ENCODE results near the gene TNFSF18.

Gene TNFSF18

DNA sequence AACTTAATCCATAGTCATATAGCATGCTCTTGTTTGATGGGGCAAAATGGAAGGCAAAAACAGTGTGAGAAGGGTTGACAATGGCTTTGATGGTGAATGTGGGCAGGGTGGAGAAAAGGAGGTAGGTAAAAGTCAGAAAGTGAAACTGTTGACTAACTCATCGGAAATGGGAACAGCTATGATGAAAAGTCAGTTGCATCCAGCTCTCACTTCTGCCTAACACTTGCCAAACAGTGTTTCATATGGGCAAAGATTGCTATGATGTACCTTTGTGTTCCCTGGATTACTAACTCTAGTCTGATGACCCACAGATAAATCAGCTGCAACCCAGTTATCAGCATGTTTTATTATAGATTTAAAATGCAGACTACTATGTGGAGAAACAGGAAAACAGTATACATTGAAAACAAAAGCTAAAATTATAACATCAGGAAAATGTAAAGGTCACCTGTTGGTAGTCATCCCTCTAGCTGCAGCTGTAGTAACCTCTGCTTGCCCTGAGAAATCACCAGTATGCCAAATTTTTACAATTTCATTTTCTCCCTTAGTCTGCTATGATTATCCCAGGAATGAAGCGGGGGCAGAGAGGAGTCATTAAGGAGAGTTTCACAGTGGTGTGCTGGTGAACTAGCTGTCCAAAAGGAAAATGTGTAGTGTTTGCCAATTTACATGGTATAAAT lies 11.7 kb downstream of the TNFSF18 start:
- no peak for DNase-seq (ENCODE audit: low spot score)

- DNase-seq (ENCODE audit: low spot score) = peak; percentile 5
Observed at GRCh38 chr1:173024543-173024942, 26.2 kb downstream of the TNFSF18 start.

GRCh38 chr1:173023343-173023742 lies 27.4 kb downstream of the TNFSF18 start:
- no peak for DNase-seq (ENCODE audit: low spot score)

DNA sequence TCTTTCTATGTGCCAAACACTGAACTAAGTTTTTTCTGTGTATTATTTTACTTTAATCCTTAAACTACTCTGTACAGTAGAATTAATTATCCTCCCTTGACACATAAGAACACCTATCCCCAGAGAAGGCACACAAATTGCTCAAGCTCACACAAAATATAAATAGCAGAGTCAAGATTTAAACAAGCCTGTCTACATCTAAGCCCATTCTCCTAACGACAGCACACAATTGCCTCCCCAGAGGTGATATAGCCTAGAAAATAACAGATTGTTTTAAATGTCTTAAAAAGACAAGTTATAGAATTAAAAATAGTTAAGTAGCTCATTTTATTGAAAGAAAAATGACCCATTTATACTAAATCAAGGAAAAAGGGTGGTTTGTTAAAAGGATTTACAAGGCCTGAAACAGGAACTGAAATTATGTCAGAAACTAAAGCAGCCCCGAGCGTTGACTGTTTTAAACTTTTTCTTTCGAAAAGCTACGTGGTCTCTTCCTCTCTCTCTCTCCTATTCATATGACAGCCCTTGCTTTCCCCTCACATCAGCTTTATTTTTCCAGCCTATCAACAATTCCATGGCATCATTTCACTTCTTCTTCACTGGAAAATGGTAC lies 30.5 kb downstream of the TNFSF18 start:
- DNase-seq (ENCODE audit: low spot score) = no peak

- no peak for DNase-seq (ENCODE audit: low spot score)
Observed at GRCh38 chr1:173017792-173018191, 32.9 kb downstream of the TNFSF18 start.

DNA sequence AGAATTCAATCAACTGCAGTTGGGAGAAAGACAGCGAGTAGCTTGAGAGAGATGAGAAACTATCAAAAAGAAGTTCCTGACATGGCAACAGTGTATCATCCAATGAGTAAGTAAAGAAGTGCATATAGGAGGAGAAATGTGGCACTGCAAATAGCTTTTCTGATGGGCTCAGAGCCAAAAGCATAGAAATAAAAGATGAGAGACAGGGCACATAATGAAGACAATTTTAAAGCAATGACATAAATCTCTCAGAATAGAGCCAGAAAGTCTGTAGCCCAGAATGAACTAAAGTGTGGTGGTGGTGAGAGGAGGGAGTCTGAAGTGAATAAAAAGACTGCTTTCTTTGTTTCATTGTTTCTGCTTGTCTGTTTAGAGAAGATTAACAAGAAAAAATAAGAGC lies 34.3 kb downstream of the TNFSF18 start:
- DNase-seq (ENCODE audit: low spot score) = no peak

DNA sequence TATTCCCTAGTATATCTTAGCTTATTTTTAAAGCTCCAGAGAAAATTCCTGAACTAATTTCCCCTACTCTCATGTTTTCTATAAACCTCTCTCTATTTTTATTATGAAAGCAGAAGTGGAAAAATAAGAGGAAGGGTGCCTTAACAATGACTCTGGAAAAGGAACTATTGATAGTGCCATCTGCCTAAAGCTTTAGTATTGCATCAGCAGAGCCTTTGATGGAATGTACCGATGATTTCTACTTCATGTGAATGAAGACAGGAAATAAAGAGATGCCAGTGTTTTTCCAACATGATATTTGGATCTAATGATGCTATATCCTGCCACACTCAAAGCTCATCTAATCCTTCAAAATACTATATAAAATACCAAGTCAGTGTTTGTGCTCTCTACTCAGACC lies 35.1 kb downstream of the TNFSF18 start:
- DNase-seq (ENCODE audit: low spot score) = no peak

DNA sequence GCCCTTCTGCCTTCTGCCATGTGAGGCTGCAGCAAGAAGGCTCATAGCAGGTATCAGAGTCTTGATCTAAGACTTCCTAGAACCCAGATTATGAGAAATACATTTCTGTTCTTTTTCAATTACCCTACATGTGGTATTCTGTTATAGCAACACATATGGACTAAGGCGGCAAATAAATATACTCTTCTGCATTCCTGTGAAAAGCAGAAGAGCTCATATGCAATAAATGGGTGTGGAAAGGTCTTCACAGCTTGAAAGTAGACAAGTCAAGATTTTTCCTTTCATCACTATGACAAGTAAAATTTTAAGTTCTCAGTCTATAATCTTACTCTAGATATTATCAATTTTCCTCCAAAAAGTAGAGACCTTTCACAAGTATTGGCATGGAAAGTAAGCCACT lies 36.6 kb downstream of the TNFSF18 start:
- DNase-seq (ENCODE audit: low spot score) = no peak

DNA sequence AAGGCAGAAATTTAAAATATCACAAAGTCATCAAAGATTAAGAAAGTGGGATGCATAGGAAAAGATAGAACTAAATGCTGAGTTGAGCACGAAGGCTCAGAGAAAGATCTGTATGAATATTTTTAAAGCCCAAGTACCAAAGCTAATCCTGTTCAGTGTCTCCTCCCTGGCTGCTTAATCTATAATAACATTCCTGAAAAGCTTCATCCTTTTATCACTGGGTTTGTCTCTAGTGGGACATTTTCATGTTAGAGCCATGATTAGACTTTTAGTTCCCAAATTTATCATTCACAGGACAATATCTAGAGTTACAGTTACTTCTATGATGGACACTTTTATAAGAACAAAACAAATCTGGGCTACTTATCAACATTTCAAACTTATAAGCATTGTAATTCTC lies 38.6 kb downstream of the TNFSF18 start:
- no peak for DNase-seq (ENCODE audit: low spot score)

- no peak for DNase-seq (ENCODE audit: low spot score)
Observed at GRCh38 chr1:173009597-173009996, 41.1 kb downstream of the TNFSF18 start.

DNA sequence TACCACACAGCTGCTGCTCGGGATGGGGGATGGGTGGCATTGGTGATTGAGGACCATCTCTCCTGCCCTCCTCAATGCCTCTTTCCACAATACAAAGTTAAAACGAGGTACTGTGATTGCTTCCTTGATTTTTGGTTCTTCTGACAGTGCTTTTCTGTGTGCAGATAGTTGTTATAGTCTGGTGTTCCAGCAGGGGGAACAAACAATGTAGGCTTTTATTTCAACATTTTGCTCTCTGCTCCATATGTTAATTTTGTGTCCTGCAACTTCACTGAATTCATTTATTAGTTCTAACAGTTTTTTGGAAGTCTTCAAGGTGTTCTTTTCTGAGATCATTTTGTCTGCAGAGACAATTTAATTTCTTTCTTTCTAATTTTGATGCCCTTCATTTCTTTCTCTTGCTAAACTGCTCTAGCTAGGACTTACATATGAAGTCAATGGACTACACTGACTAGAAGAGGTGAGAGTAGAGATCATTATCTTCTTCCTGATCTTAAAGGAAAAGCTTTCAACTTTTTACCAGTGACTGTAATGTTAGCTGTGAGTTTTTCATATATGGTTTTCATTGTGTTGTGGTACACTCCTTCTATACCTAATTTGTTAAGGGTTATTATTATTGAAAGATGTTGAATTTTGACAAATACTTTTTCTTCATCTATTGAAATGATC lies 45.4 kb downstream of the TNFSF18 start:
- DNase-seq (ENCODE audit: low spot score) = no peak

DNA sequence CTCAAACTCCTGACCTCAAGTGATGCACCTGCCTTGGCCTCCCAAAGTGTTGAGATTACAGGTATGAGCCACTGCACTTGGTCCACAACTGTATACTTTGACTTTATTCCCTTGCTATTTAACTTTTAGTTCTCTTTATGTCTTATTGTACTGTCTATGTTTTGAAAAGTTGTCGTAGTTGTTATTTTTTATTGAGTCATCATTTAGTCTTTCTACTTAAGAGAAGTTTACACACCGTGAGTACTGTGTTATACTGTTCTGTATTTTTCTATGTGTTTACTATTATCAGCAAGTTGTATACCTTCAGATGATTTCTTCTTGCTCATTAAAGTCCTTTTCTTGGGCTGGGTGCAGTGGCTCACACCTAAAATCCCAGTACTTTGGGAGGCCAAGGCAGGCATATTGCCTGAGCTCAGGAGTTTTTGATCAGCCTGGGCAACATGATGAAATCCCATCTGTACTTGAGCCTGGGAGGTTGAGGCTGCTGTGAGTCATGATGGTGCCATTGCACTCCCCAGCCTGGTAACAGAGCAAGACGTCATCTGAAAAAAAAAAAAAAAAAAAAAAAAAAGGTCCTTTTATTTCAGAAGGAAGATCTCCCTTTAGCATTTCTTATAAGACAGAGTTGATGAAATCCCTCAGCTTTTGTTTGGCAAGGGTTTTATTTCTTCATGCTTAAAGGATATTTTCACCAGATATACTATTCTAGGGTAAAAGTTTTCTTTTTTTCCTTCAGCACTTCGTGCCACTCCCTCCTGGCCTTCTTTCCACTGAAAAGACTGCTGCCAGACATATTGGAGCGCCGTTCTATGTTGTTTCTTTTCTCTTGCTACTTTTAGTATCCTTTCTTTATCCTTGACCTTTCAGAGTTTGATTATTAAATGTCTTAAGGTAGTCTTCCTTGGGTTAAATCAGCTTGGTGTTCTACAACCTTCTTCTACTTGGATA lies 47.6 kb downstream of the TNFSF18 start:
- DNase-seq (ENCODE audit: low spot score) = no peak

GRCh38 chr1:172999349-172999748 lies 51.4 kb downstream of the TNFSF18 start:
- no peak for DNase-seq (ENCODE audit: low spot score)

GRCh38 chr1:172997941-172998361 lies 52.8 kb downstream of the TNFSF18 start:
- DNase-seq (ENCODE audit: low spot score) = no peak

- no peak for DNase-seq (ENCODE audit: low spot score)
Observed at GRCh38 chr1:172993640-172994039, 57.1 kb downstream of the TNFSF18 start.

DNA sequence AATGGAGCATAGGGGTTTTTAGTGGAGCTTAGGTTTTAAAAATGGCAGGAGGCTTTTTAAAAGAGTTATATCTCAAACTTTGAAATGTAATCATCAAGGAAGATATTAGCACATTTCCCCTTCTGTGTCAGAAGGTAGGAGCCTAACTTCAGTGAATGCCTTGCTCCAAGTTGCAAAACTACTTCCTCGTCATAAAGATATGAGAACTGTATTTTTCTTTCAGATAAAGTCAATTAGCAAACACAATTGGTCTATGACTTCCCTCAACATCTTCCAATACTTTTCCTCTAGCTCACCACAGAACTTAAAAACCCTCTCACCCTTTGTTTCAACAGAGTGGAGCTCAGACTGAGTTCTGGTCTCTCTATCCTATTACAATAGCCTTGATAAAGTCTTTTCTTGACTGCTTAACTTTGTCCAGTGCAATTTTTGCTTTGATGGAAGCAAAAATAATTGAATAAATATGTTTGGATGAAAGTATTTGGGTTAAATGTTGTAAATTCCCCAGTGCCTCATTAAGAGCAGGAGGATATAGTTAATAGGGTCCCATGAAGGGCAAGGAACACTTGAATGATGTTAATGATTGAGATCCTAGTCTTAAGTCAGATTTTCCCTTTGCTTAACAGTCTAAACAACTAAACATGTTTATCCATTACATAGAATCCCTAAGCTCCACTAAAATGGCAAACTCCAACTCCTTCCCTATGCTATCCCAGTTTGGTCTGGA lies 58.9 kb downstream of the TNFSF18 start:
- DNase-seq (ENCODE audit: low spot score) = no peak

GRCh38 chr1:172990598-172991215 lies 60.0 kb downstream of the TNFSF18 start:
- no peak for DNase-seq (ENCODE audit: low spot score)
